K562 (cell line): ENCODE results near the gene PIK3CD. TPM values are rescaled to one million over a fixed set of nuclear protein-coding genes. Genes with fewer than 3 reads are reported as not detected.

ENCODE experiments used
- CUX1 ChIP-seq: fragments of 200-800 bp; sonication (Bioruptor generic); IDR thresholded peaks from 2 replicates; pipeline ENCODE4 v1.6.1; 2016; ENCODE audit warnings: missing genetic modification characterization, missing compliant biosample characterization
- DEAF1 ChIP-seq: fragments of 450-650 bp; formaldehyde crosslinking; IDR thresholded peaks from 2 replicates; pipeline ENCODE4 v1.4.0; 2020; ENCODE audit warnings: mild to moderate bottlenecking, moderate library complexity
- FOSL1 ChIP-seq: fragments of 200-800 bp; sonication (Bioruptor generic); conservative IDR thresholded peaks from 2 replicates; pipeline ENCODE4 v1.6.1; 2016; ENCODE audit warnings: missing genetic modification characterization, missing compliant biosample characterization
- SIX5 ChIP-seq, 2 experiments: IDR thresholded peaks; 2 replicates each; pipeline ENCODE4 v1.6.1; 2011; ENCODE audit warnings: low read length in 2 of 2, borderline replicate concordance in 1 of 2, low read depth in 1 of 2, mild to moderate bottlenecking in 1 of 2, moderate library complexity in 1 of 2; ENCODE audit not compliant: insufficient read depth in 1 of 2
- XRCC5 ChIP-seq: fragments of 200-400 bp; formaldehyde crosslinking; IDR thresholded peaks from 2 replicates; pipeline ENCODE4 v1.6.1; 2017; ENCODE audit warnings: low read depth, mild to moderate bottlenecking, low read length
- polyA plus RNA-seq, 8 experiments: library from polyadenylated mRNA; depleted of rRNA in 4 of 8; stranded (reverse) in 5 of 8; unstranded in 3 of 8; fragments of >200 nt; fragmentation: Nextera tagmentation in 2 of 8; fragmentation: Illumina TruSeq in 1 of 8; extraction: Ambion mirVana in 2 of 8; extraction: Trizol in 1 of 8; gene quantifications; 2 replicates each; pipeline versions ENCODE4 v1.2.1 to v1.2.3, GENCODE V29; 2011 to 2014; ENCODE audit warnings: inconsistent platforms in 1 of 8, missing spikeins in 1 of 8
- total RNA-seq, 7 experiments: library from RNA; depleted of rRNA in 6 of 7; stranded (reverse); fragments of >200 nt in 6 of 7; fragmentation: Illumina TruSeq in 2 of 7; extraction: Trizol in 2 of 7; gene quantifications; 2 replicates each; pipeline versions ENCODE4 v1.2.1 to v1.2.3, GENCODE V29; 2011 to 2021; ENCODE audit warnings: low replicate concordance in 1 of 7
- TF ChIP-seq, protein P1 (sequence below), 2 experiments: fragments of 450-650 bp in 1 of 2; IDR thresholded peaks; 2 replicates each; pipeline ENCODE4 v1.6.1; 2011 to 2017; ENCODE audit warnings: low read depth in 2 of 2, antibody characterized with exemption in 1 of 2, borderline replicate concordance in 1 of 2, low read length in 1 of 2, mild to moderate bottlenecking in 1 of 2, mixed read lengths in 1 of 2; ENCODE audit not compliant: control insufficient read depth in 1 of 2
- TF ChIP-seq, protein P2 (sequence below): fragments of 250-450 bp; sonication (Bioruptor Pico); IDR thresholded peaks from 2 replicates; pipeline ENCODE4 v1.6.1; 2021; ENCODE audit warnings: mild to moderate bottlenecking

PIK3CD gene
- total and polyA plus RNA-seq, 9 of the 15 experiments (the other 6 are each of a cell fraction or from before 2014, with no cell fraction given), result 1.8 to 20.8 (median 7.2) TPM

DNA sequence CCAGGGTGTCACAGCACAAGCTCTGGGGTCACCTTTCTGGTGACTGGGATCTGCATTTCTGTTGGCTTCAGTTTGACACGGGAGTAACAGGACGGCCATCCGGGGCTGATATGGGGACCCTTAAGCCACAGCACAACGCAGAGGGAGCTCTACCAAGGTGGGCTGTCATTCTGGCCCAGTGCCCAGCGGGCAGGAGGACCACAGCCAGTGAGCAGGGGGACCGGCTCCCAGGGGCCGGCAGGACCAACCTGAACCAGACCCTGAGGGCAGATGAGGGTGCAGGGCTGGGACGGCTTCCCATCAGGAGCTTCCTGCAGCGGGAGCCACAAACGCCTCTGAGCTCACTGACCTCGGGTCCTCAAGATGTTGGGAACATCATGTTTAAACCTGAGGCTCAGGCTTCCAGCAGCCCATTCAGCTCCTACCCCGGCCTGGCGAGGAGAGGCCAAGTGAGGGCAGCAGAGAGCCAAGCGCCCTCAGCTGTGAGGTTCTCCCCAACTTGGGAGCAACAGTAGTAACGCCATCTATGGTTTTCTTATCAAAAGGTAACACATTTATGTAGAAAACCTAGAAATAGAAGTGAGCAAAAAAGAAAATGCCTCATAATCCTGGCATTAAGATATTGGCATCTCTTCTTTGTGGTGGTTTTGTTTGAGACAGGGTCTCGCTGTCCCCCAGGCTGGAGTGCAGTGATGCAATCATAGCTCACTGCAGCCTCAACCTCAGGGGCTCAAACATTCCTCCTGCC is 36.0 kb upstream of the PIK3CD start (continued):
- TF ChIP-seq CUX1 (CRISPR knock-in tag) (no peak), FOSL1 (tag) (no peak), XRCC5 (peak; percentile 91; the same call in 1 of the 2 replicates), SIX5 (IDR thresholded peaks at IDR 0.05; ENCODE audit: borderline replicate concordance in 1 of 2, insufficient read depth in 1 of 2, low read depth in 1 of 2, low read length in 2 of 2) (no peak), DEAF1 (CRISPR knock-in tag) (no peak)
- TF ChIP-seq, protein P1, sequence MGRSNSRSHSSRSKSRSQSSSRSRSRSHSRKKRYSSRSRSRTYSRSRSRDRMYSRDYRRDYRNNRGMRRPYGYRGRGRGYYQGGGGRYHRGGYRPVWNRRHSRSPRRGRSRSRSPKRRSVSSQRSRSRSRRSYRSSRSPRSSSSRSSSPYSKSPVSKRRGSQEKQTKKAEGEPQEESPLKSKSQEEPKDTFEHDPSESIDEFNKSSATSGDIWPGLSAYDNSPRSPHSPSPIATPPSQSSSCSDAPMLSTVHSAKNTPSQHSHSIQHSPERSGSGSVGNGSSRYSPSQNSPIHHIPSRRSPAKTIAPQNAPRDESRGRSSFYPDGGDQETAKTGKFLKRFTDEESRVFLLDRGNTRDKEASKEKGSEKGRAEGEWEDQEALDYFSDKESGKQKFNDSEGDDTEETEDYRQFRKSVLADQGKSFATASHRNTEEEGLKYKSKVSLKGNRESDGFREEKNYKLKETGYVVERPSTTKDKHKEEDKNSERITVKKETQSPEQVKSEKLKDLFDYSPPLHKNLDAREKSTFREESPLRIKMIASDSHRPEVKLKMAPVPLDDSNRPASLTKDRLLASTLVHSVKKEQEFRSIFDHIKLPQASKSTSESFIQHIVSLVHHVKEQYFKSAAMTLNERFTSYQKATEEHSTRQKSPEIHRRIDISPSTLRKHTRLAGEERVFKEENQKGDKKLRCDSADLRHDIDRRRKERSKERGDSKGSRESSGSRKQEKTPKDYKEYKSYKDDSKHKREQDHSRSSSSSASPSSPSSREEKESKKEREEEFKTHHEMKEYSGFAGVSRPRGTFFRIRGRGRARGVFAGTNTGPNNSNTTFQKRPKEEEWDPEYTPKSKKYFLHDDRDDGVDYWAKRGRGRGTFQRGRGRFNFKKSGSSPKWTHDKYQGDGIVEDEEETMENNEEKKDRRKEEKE (IDR thresholded peaks at IDR 0.05; ENCODE audit: borderline replicate concordance in 1 of 2, control insufficient read depth in 1 of 2, low read depth in 2 of 2, low read length in 1 of 2), result no peak
- TF ChIP-seq, protein P2, sequence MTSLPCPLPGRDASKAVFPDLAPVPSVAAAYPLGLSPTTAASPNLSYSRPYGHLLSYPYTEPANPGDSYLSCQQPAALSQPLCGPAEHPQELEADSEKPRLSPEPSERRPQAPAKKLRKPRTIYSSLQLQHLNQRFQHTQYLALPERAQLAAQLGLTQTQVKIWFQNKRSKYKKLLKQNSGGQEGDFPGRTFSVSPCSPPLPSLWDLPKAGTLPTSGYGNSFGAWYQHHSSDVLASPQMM (CRISPR knock-in tag), result no peak
